GM18861 (cell line): ENCODE data around the gene TSPO.

Source experiments
- ATAC-seq: cut with Tn5 transposase; IDR thresholded peaks from one replicate; pipeline ENCODE4 v1.9.1; 2021; ENCODE audit not compliant: unreplicated experiment

Gene TSPO

GRCh38 chr22:43174941-43175531 is 23.7 kb downstream of the TSPO start:
- no peak for ATAC-seq

- no peak for ATAC-seq
Measured at GRCh38 chr22:43176090-43176489, 24.7 kb downstream of the TSPO start.

- ATAC-seq, result no peak
Measured at GRCh38 chr22:43177479-43177878, 26.1 kb downstream of the TSPO start.

GRCh38 chr22:43179146-43179910 is 28.0 kb downstream of the TSPO start:
- ATAC-seq, result no peak

- no peak for ATAC-seq
Measured at GRCh38 chr22:43179911-43180195, 28.5 kb downstream of the TSPO start.

GRCh38 chr22:43180670-43181069 is 29.3 kb downstream of the TSPO start:
- no peak for ATAC-seq

GRCh38 chr22:43181321-43182076 is 30.1 kb downstream of the TSPO start:
- ATAC-seq, result no peak

GRCh38 chr22:43182118-43182517 is 30.8 kb downstream of the TSPO start:
- ATAC-seq, result no peak

GRCh38 chr22:43182726-43183125 is 31.4 kb downstream of the TSPO start:
- ATAC-seq, result no peak

GRCh38 chr22:43183496-43184277 is 32.3 kb downstream of the TSPO start:
- no peak for ATAC-seq

GRCh38 chr22:43185860-43186261 is 34.5 kb downstream of the TSPO start:
- no peak for ATAC-seq

GRCh38 chr22:43186272-43187170 is 35.2 kb downstream of the TSPO start, which contains the start of gene TTLL12:
Gene TTLL12, minus strand, starts transcription at chr22:43187134. Its CDS starts 65 bp downstream, at chr22:43187069.
- ATAC-seq, result peak; percentile 30

GRCh38 chr22:43187171-43188099 is 36.1 kb downstream of the TSPO start:
- peak; percentile 84 for ATAC-seq

- no peak for ATAC-seq
Measured at GRCh38 chr22:43188829-43189545, 37.6 kb downstream of the TSPO start.

- ATAC-seq, result no peak
Measured at GRCh38 chr22:43191831-43192230, 40.5 kb downstream of the TSPO start.

GRCh38 chr22:43197271-43197941 is 46.0 kb downstream of the TSPO start:
- ATAC-seq, result no peak

GRCh38 chr22:43198126-43198525 is 46.8 kb downstream of the TSPO start:
- no peak for ATAC-seq

GRCh38 chr22:43198936-43199335 is 47.6 kb downstream of the TSPO start:
- ATAC-seq, result no peak
